Neutrophil (primary cell): ENCODE data around the gene FMO1.

Experiments
- H3K27ac ChIP-seq: fragments of 200-600 bp; sonication (generic); 2 replicates; pipeline ENCODE4 v1.5.1; 2016; ENCODE audit warnings: mild to moderate bottlenecking, moderate library complexity
- H3K27me3 ChIP-seq: fragments of 200-600 bp; sonication (generic); 2 replicates; pipeline ENCODE4 v1.6.0; 2016; ENCODE audit warnings: mild to moderate bottlenecking
- H3K36me3 ChIP-seq: fragments of 200-600 bp; sonication (generic); 2 replicates; pipeline ENCODE4 v1.5.1; 2017
- H3K4me1 ChIP-seq, 2 experiments: fragments of 200-600 bp in 1 of 2; sonication (generic) in 1 of 2; 1 replicate in 1 of 2; 2 replicates in 1 of 2; pipeline versions ENCODE4 v1.5.1 to v1.6.1; 2013 to 2016; ENCODE audit warnings: low read depth in 1 of 2, low read length in 1 of 2, mild to moderate bottlenecking in 1 of 2, moderate library complexity in 1 of 2; ENCODE audit not compliant: control insufficient read depth in 1 of 2, insufficient read depth in 1 of 2
- H3K4me3 ChIP-seq, 2 experiments: fragments of 200-600 bp in 1 of 2; sonication (generic) in 1 of 2; 1 replicate in 1 of 2; 2 replicates in 1 of 2; pipeline ENCODE4 v1.5.1; 2013 to 2016; ENCODE audit warnings: low read depth in 1 of 2, low read length in 1 of 2, mild to moderate bottlenecking in 1 of 2, moderate library complexity in 1 of 2
- H3K9me3 ChIP-seq: fragments of 200-600 bp; sonication (generic); 2 replicates; pipeline ENCODE4 v1.5.1; 2016
- TF ChIP-seq, protein P1 (sequence below): fragments of 200-600 bp; sonication (generic); IDR thresholded peaks from 2 replicates; pipeline ENCODE4 v1.5.1; 2016; ENCODE audit warnings: antibody characterized with exemption

The FMO1 gene

DNA sequence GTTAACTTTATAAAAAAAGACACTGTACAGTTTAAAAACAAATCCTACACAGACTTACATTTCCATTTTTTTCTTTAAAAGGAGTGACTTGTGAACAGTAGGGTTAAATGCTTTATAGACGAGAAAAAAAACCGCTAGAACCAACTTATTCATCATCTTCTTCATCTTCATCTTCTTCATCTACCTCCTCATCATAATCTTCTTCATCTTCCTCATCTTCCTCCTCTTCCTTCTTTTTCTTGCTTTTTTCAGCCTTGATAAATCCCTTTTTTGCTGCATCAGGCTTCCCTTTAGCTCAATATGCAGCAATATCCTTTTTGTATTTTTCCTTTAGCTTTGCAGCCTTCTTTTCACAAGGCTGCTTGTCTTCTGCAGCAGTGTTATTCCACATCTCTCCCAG is 22.5 kb downstream of the FMO1 start:
- H3K4me1 ChIP-seq, result no peaks in the 10 kb centered on the region
- H3K9me3 ChIP-seq, result no peaks in the 10 kb centered on the region
- no peak overlapping the region for H3K27ac ChIP-seq
- TF ChIP-seq, protein P1, sequence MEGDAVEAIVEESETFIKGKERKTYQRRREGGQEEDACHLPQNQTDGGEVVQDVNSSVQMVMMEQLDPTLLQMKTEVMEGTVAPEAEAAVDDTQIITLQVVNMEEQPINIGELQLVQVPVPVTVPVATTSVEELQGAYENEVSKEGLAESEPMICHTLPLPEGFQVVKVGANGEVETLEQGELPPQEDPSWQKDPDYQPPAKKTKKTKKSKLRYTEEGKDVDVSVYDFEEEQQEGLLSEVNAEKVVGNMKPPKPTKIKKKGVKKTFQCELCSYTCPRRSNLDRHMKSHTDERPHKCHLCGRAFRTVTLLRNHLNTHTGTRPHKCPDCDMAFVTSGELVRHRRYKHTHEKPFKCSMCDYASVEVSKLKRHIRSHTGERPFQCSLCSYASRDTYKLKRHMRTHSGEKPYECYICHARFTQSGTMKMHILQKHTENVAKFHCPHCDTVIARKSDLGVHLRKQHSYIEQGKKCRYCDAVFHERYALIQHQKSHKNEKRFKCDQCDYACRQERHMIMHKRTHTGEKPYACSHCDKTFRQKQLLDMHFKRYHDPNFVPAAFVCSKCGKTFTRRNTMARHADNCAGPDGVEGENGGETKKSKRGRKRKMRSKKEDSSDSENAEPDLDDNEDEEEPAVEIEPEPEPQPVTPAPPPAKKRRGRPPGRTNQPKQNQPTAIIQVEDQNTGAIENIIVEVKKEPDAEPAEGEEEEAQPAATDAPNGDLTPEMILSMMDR, result no peak
- H3K27me3 ChIP-seq, result no peaks in the 10 kb centered on the region
- no peaks in the 10 kb centered on the region for H3K36me3 ChIP-seq
- no peak overlapping the region for H3K4me3 ChIP-seq

DNA sequence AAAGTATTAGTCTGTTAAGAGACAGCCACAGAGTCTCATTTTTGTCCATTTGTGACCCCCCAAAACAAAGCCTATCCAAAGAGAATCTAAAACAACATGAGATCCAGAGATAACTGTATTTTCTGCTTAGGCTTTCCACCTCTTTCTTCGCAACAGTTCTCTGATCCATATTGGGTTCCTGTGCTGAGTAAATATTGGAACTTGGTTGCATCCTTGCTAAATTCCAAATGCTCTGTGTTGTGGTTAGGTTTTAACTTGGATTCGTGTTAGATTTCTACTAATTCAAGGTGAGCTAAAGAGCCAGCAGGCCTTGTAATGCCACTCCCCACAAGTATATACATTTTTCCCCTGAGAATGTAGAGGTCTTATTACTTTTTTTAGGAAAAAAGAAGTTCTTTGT is 29.2 kb downstream of the FMO1 start:
- TF ChIP-seq, protein P1, result no peak
- H3K36me3 ChIP-seq, result no peaks in the 10 kb centered on the region
- H3K4me3 ChIP-seq, result no peak overlapping the region
- no peaks in the 10 kb centered on the region for H3K9me3 ChIP-seq
- no peaks in the 10 kb centered on the region for H3K4me1 ChIP-seq
- H3K27ac ChIP-seq, result no peak overlapping the region
- no peaks in the 10 kb centered on the region for H3K27me3 ChIP-seq

DNA sequence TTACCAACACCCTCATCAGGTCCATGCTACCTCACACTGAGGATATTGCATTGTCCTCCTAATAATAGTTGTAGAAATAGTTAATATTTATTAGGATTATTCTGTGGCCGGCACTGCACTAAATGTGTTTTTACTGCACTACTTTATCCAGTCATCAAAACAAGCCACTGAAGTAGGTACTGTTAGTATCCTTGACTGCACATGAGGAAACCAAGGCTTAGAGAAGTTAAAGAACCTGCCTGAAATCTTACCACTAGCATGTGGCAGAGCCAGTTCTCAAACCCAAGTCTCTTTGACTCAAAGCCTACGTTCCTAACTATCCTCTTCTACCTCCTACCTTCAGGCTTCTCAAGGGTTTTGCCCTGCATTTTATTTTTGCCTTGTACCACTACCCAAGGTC is 30.9 kb downstream of the FMO1 start:
- H3K27me3 ChIP-seq, result no peaks in the 10 kb centered on the region
- no peak overlapping the region for H3K27ac ChIP-seq
- TF ChIP-seq, protein P1, result no peak
- H3K4me3 ChIP-seq, result no peak overlapping the region
- no peaks in the 10 kb centered on the region for H3K9me3 ChIP-seq
- H3K36me3 ChIP-seq, result no peaks in the 10 kb centered on the region
- no peaks in the 10 kb centered on the region for H3K4me1 ChIP-seq

DNA sequence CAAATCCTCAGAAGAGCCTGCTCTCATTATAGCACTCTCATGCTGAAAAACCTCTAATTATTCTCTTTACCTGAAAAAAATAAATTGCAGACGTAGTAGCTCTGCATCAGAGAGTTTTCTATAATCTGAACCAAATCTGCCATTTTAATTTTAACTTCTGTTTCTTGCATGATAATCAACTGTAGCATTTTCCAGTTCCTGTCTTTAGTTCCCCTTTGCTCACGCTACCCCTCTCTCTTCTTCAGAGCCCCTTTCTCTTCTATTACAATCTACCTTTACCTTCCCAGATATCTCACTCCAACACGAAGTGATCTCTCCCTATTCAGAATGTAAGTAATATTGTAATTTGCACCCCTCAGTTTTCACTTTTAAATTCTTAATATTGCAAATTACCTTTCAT is 31.4 kb downstream of the FMO1 start:
- Histone ChIP-seq H3K36me3 (no peaks in the 10 kb centered on the region), H3K27me3 (no peaks in the 10 kb centered on the region), H3K9me3 (no peaks in the 10 kb centered on the region), H3K4me1 (no peaks in the 10 kb centered on the region), H3K27ac (no peak overlapping the region), H3K4me3 (no peak overlapping the region)
- TF ChIP-seq, protein P1, result no peak

DNA sequence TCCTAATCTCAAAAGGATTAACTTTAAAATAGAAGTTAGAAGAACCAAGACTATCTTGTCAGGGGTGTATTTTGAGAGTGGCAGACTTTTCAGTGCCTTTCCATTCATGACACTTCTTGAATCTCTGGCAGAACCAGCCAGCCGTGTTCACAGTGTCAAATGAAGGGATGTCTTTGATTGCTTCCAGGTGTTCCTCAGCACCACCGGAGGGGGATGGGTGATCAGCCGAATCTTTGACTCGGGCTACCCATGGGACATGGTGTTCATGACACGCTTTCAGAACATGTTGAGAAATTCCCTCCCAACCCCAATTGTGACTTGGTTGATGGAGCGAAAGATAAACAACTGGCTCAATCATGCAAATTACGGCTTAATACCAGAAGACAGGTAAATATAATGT is 32.3 kb downstream of the FMO1 start:
- Histone ChIP-seq H3K27me3 (no peaks in the 10 kb centered on the region), H3K27ac (no peak overlapping the region), H3K9me3 (no peaks in the 10 kb centered on the region), H3K4me3 (no peak overlapping the region), H3K4me1 (no peaks in the 10 kb centered on the region), H3K36me3 (no peaks in the 10 kb centered on the region)
- TF ChIP-seq, protein P1, result no peak
